HG03060 (cell line): Measurements from ENCODE around the gene MLANA.
A peak's percentile ranks its signal among the peaks of the same experiment; 100 is the strongest.

Experiments used
- ATAC-seq: cut with Tn5 transposase; IDR thresholded peaks from one replicate; pipeline ENCODE4 v1.9.1; 2021; ENCODE audit warnings: low read depth, moderate number of reproducible peaks; ENCODE audit not compliant: unreplicated experiment

The MLANA gene

DNA sequence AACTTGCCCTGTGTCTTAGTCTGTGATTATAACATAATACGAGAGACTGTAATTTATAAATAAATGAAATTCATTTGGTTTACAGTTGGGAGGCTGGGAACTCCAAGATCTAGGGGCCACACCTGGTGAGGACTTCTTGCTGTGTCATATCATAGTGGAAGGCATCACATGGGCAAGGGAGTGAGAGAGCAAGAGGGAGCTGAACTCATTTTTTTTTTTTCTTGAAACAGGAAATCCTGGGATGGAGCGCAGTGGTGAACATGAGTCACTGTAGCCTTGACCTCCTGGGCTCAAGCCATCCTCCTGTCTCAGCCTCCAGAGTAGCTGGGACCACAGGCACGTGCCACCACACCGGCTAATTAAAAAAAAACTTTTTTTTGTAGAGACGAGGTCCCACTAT lies 7.2 kb downstream of the MLANA start:
- ATAC-seq, result no peak

DNA sequence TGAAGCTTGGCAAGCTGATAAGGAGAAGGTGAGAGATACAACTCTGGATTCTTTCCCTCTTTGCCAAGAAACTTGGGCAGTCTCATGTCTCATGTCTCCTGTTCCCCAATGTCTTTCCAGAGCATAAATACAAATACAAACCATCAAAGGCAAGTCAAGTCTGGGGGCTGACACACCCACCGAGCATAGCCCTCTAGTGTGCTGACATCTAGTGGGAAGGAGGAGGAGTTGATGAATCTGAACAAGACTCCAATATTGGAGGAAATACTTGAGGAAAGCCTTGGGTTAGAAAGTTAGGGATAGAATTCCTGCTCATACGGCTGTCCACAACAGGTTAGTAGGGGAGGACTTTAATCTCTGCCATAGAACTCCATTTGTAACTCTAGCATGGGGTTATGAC lies 8.6 kb downstream of the MLANA start:
- no peak for ATAC-seq

DNA sequence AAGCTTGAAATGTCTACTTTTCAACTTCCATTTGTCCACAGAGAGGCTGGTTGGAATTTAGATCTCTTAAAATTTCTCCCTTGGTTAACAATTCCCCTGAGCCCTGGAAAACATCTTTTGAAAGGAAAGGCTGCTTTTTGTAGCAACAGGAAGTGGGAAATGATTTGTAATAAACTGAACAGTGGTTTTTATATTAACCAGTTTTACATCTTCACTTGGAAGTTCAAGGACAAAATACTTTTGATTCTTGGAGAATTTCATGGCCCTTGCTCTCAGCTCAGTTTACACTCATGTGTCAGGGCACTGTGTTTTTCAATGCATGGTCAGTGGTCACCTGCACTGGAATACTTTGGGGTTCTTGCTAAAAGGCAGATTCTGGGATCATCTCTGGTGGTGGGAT lies 9.9 kb downstream of the MLANA start:
- no peak for ATAC-seq

DNA sequence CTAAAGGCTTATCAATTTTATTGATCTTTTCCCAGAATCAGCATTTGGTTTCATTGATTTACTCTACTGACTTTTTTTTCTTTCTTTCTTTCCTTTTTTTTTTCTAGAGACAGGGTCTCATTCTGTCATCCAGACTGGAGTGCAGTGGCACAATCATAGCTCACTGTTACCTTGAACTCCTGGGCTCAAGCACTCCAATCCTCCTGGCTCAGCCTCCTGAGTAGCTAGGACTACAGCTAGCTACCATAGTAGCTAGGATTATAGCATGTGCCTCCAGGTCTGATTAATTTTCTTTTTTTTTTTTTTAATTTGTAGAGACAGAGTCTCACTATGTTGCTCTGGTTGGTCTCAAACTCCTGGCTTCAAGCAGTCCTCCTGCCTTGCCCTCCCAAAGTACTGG lies 11.7 kb downstream of the MLANA start:
- no peak for ATAC-seq

DNA sequence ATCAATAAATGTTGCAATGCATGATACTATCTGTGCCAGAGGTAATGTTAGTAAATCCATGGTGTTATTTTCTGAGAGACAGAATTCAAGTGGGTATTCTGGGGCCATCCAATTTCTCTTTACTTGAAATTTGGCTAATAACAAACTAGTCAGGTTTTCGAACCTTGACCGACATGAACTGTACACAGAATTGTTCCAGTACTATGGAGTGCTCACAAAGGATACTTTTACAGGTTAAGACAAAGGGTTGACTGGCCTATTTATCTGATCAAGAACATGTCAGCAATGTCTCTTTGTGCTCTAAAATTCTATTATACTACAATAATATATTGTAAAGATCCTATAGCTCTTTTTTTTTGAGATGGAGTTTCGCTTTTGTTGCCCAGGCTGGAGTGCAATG lies 18.2 kb downstream of the MLANA start:
- no peak for ATAC-seq

DNA sequence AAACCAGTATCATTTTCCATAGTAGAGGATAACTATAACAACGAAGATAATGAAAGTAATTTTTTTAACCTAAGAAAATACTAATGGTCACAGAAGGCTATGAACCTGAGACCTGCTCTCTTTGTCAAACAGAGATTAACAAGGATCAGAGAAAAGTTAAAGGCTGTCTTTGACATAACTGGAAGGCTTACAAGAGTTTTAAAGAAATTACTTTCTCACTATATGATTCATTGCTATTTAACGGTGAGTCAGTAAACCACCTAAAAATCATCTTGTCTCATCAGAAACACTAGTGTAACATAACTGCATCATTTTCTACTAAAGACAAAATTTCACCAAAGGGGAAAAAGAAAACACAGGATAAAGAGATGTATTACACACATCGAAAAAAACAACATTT lies 19.3 kb downstream of the MLANA start:
- ATAC-seq, result no peak

DNA sequence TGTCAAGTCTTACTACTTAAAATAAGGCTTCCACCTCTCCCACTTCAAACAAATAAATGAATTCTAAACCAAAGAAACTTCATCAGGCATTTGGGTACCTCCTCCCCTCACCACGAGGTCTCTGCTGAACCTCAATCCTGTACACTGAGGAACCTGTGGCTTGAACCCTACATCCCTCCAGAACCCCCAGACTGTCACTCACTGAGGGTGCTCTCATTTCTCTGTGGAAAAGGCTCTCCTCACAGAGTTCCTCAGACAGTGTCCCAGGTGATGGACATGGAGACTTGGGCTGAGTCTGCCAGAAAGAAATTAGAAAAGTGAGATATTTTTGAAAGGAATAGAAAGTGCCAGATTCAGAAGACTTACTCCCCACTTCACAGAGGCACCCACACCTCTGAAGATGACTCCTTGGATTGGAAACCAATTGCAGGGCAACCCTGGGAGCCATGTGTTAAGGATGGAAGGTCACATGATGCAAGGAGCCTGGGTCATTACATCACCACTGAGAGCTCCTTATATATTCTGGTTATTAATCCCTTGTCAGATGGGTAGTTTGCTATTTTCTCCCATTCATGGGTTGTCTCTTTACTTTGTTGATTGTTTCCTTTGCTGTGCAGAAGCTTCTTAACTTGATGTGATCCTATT lies 19.8 kb downstream of the MLANA start:
- no peak for ATAC-seq

DNA sequence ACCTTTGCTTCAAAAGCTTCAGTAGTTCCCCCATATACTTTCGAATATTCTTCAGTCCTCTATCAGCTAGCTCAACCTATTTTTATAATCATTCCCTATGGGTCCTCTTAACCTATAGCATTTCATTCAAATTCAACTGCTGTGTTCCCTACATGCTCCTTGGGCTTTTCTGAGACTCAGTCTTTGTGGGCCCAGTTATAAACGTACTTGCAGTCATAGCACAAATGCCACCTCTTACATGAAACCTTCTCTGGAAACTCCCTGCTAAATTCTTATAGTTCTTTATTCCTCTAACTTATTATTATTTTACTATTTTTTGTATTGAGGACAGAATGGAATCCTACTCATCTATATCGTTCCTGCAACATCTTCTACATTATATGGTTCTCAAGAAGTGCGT lies 24.7 kb downstream of the MLANA start:
- ATAC-seq, result no peak

DNA sequence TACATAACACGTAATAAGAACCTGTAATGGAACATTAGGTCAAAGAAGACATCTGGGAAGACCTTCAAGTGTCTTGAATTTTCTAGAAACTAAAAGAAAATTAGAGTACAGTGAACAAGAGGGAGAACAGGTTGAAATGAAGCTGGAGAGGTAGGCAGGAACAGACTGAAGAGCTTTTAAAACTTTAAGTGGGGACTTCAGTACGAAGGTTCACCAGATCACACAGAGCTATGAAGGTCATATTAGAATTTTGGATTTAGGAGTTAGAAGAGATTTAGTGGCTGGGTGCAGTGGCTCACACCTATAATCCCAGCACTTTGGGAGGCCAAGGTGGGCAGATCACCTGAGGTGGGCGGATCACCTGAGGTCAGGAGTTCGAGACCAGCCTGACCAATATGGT lies 26.6 kb downstream of the MLANA start:
- ATAC-seq, result no peak

DNA sequence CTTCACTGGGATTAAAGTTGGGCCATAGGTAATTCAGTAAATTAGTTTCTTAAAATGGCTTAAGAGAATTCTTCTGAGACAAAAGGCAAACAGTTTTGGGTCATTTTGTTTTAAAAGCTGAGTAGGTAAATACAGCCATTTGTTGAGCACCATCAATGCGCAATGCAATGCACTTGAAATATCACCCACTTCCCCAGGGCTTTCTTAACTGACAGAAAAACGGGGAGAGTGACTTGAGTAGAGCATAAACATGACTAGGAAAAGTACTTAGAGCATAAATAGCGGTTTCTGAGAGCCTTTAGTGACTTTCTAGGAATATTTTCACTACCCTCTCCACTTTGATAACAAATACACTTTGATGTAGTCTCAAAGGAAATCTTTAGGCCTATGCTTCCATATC lies 27.2 kb downstream of the MLANA start:
- no peak for ATAC-seq

DNA sequence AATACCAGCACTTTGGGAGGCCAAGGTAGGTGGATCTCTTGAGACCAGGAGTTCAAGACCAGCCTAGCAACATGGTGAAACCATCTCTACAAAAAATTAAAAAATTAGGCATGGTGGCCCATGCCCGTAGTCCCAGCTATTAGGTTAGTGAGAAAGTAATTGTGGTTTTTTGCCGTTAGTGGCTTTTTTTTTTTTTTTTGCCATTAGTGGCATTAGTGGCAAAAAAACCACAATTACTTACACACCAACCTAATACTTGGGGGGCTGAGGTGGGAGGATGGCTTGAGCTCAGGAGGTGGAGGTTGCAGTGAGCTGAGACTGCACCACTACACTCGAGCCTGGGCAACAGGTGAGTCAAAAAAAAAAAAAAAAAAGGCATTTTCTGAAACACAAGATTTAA lies 27.8 kb downstream of the MLANA start:
- no peak for ATAC-seq

DNA sequence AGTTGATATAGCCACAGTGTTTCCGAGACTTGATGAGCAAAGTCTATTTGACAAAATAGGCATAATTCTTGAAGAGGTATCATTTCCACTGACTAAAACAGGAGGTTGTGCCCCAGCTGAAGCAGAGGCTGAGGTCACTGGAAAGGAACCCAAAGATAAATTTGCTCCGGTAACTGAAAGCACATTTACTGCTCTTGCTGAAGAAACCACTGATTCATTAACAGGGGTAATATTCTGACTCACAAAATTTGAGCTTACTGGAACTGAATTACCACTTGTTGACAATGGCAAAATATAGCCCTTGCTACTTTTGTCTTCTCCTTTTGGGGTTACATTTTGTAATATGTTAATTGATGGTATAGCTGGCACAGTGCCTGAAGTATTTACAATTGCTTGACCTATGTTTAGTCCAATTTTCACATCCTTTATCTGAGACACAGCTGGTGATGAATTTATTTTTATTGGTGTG lies 30.2 kb downstream of the MLANA start:
- ATAC-seq, result peak; percentile 78

DNA sequence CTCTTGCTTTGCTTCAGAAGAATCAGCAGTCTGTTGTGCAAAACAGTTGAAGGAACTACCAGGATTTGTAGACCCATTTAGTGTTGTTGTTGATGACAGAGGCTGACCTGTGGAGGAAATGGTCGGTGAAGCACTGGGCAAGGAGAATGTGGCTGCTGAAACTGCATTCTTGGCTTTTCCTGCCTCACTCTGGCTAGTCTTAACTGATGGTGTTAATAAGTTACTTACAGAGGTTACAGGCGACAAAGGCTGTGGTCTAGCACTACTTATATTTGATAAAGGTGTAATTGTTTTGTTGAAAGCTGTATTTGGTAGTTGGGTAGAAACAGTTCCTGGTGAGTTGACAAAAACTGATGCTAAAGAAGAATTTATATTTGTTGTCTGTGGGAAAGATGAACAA lies 31.5 kb downstream of the MLANA start:
- no peak for ATAC-seq

DNA sequence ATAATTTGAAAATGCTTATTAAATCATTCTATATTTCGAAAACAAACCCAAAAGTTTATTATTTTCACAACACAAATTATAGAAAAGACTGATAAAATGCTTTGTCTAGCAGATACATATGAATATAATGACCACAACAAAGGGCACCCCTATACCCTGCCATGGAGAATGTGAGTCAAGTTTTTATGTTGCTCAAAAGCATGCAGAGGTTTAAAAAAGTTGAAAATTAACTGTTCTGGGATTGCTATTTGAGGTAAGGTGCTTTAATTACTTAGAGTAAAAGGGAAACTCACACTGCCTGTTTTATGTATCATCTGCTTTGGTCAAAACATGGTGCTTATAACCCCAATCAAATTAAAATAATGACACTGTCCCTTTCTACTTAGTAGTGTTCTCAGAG lies 41.0 kb downstream of the MLANA start:
- no peak for ATAC-seq

DNA sequence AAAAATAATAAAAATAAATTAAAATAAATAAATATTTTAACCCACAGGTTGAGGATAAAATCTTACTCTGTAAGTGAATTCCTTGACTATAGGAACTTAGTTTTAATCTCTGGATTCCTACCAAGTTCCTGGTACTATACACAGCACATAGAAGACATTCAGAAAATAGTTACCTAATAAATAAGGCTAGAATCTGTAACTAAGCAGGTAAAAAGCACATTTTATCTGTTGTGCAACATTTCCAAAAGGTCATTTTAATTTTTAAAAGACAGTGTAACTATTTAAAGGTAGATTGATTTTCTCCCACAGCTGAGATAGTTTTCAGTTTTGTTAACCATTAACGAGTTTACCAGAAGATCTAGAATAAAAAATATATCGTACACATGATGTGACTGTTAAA lies 47.8 kb downstream of the MLANA start:
- no peak for ATAC-seq

DNA sequence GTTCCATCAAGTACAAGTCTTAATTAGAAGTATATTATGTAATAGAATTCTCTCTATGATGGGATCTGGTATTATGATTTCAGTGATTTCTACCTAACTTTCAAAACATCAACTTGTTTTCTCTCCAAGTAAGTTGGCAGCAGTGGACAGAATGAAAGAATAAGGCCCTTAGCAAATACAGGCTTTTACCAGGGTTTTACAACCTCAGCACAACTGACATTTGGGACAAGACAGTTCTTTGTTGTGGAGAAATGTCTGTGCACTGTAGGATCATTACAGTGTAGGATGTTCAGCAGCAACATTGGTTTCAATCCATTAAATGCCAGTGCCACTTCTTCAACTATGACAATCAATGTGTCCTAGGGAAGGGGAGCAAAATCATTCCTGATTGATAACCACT lies 48.8 kb downstream of the MLANA start:
- ATAC-seq, result no peak

DNA sequence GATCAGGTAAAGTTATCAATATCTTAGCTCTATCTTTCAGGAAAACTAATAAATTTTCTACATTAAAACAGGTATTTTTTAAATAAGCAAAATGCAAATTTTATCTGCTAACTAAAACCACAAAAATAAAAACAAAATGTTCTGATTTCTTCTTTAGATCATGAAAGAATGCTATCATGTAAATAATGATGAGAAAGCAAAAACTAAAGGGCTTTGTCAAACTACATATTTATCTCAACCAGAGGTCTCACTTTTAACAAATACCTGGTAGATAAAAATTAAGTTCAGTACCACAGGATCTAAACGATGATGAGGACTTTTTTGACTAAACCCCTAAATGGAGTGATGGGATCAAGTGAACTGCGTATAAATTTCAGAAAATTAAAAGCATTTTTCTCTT lies 50.5 kb downstream of the MLANA start:
- no peak for ATAC-seq

DNA sequence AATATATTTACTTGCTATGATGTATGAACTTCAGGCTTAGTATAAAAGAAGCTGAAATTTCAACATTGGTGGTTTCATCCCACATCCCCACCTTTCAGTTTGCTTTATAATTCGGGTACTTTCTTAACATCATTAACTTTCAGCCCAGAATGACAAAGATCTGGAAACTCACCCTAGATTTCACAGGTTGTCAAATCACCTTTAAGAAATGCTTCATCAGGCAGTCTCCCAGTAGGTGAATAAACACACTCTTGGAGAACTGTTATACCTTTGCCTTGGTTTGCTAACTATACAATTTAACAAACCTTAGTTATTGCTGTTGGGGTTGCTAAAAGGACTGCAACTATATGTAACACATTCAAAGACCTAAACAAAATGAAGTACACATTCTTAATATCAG lies 54.4 kb downstream of the MLANA start:
- ATAC-seq, result no peak

DNA sequence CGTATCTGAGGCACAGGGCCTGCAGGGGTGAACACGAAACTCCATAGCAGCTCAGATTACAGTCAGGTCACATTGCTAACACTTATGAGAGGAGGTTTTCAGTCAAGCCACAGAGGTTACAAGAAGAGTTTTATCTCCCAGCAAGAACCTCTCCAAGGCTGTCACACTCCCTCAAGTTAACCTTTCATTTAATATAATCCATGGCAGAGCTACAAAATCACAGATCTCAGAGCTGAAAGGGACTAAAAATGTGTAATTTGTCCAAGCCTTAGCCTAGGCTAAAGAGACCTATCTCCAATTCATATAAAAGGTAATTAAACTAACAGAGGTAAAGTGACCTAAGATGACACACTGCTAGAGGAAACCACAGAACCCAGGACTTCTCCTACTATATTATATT lies 57.2 kb downstream of the MLANA start:
- no peak for ATAC-seq

DNA sequence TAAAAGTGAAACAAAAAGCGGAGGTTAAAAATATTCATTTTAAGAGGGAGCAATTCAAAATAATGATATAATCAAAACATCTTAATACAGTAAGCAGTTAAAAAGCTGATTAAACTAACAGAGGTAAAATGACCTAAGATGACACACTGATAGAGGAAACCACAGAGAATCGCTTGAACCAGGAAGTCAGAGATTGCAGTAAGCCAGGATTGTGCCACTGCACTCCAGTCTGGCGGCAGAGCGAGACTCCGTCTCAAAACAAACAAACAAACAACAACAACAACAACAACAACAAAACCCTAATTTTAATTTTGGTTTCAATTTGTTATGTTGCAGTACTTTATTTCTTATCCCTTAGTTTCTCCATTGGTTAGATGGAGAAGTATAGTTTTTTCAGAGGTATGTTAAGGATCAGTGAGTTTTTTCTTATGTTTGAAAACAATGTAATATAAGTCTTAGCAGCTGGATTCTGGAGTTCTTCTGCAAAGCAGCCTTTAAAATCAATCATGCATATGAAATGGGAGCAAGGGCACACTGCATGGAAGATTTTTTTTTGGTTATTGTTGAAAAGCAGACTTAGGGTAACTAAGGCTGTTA lies 58.5 kb downstream of the MLANA start:
- no peak for ATAC-seq

DNA sequence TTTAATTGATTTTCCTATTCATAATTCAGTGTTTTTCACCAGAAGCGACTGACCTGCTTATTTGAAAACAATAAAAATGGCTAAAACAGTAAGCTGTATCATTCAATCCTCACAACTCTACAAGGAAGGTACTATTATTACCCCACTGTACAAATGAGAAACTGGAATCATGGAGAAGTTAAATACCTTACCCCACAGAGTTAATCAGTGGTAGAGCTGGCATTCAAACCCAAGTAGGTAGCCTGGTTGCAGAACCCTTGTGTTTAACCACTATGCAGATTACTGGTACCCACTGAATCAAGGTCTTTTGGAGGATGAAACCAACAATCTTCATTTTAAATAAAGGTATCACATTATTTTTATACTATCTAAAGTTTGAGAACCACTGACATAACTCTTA lies 59.6 kb downstream of the MLANA start:
- ATAC-seq, result no peak

DNA sequence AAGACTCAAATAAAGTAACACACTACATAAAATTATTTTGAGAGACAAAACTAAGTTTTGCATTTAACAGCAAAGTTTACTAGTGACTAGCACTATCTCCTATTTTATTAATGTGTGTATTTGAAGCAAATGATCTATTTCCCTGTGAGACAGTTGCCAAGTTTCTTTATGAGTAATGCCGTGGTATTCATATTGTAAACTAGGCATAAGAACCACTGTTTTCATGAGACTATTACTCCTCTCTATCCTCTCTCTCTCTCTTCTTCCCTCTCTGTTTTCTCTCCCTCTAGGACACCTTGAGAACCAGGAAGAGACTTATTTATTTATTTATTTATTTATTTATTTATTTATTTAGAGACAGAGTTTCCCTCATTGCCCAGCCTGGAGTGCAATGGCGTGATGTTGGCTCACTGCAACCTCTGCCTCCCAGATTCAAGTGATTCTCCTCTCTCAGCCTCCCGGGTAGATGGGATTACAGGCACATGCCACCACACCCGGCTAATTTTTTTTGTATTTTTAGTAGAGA lies 61.1 kb downstream of the MLANA start:
- ATAC-seq, result no peak
